Measurements from ENCODE around the gene CCDC107.
"Not testable (repeated sequence)": the region's sequence is repeated elsewhere in the genome, so short reads cannot be mapped to it uniquely, and the experiment has no call there.

Gene CCDC107

DNA sequence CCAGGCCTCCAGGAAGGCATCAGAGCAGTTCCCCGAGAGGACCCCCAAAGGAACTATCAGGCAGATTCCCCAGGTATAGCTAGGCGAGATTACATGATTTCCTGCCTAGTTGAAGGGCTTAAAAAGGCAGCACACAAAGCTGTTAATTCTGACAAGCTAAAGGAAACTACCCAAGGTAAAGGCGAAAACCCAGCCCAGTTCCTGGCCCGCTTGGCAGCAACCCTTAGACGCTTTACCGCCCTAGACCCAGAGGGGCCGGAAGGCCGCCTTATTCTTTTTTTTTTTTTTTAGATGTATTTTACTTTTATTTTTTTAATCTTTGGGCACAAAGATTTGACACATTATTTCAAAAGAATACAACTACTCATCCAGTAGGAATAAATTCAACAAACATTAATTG lies 19.3 kb upstream of the CCDC107 start:
- not testable (repeated sequence) for DNase-seq

DNA sequence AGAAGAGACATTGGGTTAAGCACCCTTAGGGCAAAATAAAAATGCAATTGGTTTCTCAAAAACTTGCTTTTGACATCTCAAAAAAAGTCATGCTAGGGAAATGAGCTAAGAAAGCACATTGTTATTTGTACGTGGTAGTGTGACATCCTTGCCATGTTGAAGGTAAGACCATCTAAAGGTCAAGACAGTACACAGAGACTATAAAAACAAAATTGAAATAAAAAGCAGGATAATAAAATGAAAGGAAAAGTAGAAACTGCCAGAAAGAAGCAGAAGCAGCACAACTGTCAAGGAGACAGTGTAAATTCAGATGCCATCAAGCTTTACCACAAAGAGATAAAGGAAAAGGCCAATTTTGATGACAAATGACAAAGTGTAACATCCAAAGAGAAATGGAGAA lies 18.9 kb upstream of the CCDC107 start:
- not testable (repeated sequence) for DNase-seq

DNA sequence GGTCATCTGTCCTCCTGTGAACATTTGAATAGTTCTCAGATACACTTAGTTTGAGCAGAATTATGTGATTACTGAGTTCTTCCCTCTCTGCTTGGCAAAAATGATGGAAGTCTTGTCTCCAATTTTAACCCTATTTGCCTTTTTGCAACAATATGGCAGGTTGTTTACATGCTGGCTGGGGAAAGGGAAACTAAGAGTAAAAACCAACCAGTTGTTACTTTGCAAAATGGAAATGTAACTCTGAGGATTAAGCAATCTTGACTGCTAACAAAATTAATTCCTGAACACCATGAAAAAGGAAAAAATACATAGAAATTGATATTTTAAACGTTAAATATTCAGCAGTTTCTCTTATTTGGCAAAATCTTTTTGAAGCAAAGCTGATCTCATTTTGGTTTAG lies 18.5 kb upstream of the CCDC107 start:
- no peak for DNase-seq

DNA sequence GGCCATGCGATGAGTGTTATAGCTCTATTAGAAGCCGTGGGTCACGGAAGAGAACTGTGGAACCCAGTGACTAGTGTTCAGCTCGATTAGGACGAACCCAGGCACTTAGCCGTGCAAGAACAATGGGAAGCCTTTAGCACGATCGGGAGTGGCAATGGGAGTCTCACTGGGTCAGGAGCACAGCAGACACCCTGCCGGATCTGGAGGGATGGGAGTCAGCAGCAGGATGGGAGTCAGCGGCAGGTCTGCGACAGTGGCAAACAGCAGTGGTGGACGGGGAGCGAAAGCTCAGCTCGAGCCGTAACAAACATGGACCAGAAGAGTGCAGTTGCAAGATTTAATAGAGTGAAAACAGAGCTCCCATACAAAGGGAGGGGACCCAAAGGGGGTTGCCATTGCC lies 17.7 kb upstream of the CCDC107 start:
- DNase-seq, result not testable (repeated sequence)

DNA sequence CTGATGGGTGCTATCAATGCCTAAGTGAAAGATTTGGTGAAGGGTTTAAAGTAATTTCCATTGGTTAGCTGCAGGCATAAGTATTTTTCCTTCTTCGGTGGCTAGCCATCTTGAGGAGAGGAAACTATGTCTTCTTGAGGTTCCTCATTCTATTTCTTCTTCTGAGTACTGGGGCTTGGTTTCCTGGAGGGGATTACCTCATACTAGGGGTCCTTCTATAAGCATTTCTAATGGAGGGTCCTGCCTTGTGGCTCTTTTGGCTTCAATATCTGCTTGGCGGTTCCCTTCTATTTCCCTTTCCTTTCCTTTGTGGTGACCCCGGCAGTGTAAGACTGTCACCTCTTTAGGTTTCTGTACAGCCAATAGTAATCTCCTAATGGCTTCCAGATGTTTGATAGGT lies 16.6 kb upstream of the CCDC107 start:
- DNase-seq, result not testable (repeated sequence)

DNA sequence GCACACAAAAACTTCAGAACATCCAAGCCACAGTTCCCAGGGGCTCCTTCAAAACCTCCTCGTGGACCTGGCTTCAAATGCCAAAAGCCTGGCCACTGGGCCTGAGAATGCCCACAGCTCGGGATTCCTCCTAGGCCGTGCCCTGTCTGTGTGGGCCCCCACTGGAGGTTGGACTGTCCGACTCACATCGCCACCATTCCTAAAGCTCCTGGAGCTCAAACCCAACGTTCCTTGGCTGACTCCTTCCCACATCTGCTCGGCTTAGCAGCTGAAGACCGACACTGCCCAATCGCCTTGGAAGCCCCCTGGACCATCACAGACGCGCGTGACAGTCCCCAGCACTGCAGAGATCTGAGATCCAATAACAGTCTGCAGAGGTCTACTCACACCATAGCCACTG lies 15.0 kb upstream of the CCDC107 start:
- no peak for DNase-seq

DNA sequence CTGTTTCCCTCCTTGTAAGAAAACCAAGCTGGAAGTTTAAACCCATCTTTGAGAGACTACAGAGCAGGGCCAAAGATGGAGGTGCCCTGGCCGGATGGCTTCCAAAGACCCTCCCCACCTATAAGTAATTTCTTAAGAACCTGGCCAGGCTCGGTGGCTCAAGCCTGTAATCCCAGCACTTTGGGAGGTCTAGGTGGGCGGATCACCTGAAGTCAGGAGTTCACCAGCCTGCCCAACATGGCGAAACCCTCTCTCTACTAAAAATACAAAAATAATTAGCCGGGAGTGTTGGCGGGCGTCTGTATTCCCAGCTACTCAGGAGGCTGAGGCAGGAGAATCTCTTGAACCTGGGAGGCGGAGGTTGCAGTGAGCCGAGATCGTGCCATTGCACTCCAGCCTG lies 12.4 kb upstream of the CCDC107 start:
- not testable (repeated sequence) for DNase-seq

DNA sequence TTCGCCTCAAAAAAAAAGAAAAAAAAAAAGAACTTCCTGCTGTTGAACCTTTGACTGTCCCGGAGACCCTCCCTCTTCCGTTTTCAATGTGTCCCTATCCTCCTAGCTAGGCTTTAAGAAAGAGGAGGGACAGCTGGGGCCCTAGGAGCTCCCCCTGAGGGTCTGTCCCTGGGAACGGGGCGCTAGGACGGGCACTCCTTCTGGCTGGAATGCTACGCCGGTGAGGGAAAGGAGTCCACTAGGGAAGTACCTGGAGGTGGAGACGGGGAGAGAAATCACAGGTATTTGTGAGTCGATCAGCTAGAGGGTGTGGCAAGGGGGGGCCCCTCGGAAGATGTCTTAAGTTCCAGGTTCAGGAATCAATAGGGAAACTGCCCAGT lies 11.9 kb upstream of the CCDC107 start:
- DNase-seq, result no peak

DNA sequence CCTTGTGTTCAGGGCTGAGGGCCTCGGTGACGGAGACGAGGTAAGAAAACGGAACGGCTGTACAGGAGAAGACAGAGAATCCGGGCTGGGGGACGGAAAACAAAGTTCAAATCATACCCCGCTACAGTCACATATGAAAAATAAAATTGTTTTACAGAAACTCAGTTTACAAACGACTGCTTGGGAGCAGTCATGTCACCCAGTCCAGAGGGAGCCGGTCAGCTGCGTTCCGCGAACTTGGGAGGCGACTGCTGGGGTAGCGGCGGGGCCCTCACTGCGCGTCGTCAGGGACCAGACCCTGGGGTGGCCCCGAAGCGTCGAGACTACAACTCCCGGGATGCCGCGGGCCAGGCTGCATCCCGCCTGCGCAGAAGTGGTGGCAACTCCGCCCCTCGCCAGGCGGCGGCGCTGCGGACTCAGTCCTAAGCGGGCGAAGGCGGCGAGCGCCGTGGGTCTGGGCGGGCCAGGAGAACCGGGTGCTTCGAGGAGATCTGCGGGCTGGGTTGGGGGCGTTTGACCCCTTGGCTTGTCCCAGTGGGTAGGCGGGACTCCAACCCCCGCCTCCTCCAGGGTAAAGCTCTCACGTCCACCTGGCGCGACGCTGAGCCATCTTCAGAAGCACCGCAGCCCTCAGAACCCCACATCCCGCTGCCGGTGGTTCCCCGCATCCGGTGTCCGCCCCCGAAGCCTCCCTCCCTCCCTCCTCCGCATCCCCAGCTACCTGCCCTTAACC lies 11.4 kb upstream of the CCDC107 start:
- DNase-seq, result peak; percentile 86

DNA sequence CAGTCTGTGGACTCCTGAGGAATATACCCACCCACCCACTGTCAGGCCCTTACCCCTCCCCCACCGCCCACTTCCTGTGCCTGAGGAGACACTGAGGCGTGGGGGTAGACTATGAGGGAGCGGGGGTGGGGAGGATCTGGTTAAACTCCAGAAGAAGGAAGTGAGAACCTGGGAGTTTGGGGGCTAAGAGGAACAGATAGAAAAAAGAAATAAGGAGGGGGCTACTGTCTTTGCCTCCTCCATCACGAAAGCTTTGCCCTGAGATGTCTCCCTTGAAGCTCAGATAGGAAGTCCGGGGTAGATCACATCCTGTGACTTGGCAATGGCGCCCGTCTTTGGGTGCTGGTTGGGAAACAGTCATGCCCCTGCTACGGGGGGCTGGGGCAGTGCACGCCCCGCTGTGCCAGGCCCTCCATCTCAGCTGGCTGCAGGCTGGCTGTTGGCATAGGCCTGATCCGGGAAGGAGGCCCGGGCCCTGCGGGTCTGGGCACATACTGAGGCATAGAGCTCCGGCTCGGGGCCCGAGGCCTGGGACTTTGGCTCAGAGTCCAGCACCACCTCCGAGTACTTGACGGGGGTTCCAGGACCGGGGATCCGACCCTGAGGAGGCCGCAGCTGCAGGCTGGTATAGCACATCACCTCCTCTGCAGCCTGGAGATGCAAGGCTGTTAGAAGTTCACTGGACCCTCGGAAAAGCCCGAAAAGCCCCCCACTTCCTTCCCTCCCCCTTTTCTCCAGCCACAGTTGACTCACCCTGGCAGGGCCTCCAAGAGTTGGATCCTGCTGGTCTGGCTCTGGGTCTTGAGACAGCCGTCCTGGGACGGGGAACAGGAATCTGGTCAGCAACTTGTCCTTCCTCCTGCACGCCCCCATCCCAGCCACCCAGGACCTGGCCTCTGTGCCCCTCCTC lies 8.4 kb upstream of the CCDC107 start:
- DNase-seq, result no peak

DNA sequence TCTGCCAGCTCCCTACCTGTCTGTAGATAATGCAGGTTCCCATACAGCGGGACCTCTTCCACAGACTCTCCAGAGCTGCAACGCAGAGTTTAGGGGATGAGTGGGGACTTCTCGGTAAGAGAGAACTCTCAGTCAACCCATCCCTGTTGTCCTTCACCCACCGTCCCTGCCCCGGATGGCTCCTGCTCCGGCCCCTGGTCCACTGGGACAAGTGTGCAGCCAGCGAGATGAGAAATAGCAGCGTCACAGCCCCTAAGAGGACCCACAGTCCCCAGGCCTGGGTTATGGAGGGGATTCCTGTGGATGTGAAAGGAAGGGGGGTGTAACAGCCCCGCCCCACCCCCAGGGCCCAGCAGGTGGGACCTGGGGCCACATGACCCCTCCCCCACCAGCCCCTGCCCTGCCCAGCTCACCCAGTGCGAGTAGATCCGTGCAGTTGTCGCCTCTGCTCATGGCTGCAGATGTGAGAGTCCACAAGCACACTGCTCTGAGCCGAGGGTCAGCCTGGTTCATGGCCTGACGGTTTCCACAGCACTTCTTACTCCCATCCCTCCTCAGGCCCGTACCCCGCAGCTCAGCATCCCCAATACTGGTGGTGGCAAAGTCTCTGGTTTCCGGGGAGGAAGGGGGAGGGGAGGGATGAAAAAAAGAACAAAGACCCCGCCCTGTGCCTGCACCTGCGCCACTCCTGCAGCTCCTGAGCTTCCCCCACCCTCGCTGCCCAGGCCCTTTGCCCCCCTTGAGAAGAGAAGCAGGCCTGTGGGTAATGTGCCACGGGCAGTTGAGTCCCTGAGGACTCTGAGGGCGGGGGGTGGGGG lies 7.5 kb upstream of the CCDC107 start, which contains the start of gene SIT1:
TSS of gene SIT1 (minus strand) at position 591 of the 818 bp plus-strand sequence. CDS start at position 513, 78 bp downstream.
- DNase-seq, result peak; percentile 50

DNA sequence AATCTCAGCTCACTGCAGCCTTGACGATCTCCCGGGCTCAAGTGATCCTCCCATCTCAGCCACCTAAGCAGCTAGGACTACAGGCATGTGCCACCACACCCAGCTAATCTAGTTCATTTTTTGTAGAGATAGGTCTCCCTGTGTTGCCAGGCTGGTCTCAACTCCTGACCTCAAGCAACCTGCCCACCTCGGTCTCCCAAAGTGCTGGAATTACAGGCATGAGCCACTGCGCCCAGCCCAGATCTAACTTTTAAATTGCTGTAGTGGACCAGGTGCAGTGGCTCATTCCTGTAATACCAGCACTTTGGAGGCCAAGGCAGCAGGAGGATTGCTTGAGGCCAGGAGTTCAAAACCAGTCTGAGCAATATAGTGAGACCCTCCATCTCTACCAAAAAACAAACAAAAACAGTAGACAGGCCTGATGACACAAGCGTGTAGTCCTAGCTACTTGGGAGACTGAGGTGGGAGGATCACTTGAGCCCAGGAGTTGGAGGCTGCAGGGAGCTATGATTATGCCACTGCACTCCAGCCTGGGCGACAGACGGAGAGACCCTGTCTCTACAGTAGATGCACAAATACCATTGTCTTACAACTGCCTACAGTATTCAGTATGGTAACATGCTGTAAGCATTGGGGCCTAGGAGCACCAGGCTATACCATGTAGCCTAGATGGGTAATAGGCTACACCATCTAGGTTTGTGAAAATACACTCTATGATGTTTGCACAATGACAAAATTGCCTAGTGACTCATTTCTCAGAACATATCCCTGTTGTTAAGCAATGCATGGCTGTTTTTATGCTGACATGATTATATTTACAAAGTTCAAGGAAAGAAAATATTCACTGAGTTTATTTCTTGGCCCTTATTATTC lies 5.9 kb upstream of the CCDC107 start:
- no peak for DNase-seq

DNA sequence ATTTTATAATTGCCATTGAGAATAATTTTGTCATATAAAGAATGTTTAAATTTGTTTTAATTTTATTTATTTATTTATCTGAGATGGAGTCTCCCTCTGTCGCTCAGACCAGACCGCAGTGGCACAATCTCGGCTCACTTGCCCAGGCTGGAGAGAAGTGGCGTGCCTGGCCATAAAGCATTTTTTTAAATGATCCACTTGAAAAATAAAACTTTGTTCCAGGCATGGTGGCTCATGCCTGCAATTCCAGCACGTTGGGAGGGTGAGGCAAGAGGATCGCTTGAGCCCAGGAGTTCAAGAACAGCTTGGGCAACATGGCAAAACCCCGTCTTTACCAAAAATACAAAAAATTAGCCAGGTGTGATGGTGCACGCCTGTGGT lies 5.3 kb upstream of the CCDC107 start:
- DNase-seq, result no peak

DNA sequence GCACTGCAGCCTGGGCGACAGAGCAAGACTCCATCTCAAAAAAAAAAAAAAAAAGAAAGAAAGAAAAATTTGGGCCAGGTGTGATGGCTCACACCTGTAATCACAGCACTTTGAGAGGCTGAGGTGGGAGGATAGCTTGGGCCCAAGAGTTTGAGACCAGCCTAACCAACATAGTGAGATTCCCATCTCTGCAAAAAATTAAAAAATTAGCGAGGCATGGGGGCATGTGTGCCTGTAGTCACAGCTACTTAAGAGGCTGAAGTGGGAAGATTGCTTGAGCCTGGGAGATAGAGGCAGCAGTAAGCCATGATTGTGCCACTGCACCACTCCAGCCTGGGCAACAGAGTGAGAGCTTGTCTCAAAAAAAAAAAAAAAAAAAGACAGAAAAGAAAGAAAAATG lies 4.5 kb upstream of the CCDC107 start:
- DNase-seq, result no peak

DNA sequence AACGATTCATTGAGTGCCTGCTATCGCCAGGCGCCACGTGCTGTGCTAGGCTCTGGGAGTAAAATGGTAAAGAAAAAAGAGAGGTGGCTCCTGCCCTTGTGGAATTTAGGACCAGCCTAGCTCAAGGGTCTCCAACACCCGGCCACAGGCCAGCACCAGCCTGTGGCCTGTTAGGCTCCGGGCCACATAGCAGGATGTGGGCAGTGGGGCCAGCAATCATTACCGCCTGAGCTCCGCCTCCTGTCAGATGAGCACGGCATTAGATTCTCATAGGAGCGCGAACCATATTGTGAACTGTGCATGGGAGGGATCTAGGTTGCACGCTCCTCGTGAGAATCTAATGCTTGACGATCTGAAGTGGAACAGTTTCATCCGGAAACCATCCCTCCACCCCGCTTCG lies 1.7 kb upstream of the CCDC107 start:
- no peak for DNase-seq

DNA sequence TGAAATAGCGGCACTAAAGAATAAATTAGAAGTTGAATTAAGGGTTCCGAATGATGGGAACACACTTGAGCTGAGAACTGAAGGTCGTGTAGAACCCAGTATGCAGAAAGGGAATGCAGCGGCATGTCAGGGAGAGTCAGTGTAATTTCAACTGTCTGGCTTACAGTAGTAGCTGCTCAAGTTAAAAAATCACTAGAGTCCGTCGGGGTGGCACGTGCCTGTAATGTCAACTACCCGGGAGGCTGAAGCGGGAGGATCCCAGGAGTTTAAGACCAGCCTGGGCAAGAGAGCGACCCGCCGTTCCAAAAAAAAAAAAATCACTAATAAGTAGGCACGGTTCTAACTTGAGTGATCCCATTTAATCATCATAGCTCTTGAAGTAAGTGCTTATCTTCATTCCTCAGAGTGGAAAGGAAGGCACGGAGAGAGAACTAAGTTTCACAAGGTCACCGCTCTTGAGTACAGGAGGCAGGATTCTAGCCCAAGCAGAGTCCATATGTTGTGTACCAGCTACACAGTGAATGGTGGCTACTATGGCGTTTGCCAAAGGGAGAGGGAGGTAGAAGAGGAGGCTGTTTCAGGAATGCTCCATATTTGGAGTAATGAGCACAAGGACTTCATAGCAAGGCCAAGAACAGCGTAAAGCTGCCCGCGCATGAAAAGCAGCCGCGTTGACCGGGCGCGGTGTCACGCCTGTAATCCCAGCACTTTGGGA lies 1.1 kb upstream of the CCDC107 start:
- DNase-seq, result no peak

DNA sequence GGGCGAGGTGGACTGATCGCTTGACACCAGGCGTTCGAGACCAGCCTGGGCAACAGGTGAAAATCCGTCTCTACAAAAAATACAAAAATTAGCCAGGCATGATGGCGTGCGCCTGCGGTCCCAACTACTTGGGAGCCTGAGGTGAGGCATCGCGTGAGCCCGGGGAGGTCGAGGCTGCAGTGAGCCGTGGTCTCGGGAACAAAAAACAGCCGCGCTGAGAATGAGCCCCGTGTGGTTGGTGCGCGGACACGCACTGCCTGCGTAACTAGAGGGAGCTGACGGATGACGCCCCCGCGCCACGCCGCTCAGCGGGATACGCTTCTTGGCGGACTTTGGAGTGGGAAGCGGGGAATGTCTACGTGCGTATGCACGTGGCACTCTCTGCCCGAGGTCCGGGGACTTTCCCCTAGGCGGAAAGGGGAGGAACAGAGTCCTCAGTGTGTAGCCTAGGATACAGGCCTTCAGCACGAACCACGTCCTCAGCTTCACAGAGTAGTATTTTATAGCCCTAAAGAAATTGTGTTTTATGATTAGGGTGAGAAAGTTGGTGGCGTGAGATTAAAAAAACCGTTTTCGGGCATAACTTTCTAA lies 451 bp upstream of the CCDC107 start, which contains the start of gene RMRP:
TSS of gene RMRP (minus strand) at position 474 of the 591 bp plus-strand sequence.
- DNase-seq, result peak; percentile 97

DNA sequence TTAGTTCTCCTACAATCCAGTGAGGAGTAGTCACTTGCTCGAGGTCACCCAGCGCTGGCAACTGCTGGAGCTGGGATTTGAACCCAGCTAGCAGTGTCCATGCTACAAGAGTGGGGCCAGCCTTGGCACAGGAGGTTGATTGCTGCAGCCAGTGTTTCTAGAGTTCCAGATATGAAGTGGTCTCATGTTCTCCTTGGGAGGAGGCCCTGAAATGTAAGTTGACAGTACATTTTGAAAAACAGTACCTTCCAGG lies 802 bp downstream of the CCDC107 start:
- no peak for DNase-seq

DNA sequence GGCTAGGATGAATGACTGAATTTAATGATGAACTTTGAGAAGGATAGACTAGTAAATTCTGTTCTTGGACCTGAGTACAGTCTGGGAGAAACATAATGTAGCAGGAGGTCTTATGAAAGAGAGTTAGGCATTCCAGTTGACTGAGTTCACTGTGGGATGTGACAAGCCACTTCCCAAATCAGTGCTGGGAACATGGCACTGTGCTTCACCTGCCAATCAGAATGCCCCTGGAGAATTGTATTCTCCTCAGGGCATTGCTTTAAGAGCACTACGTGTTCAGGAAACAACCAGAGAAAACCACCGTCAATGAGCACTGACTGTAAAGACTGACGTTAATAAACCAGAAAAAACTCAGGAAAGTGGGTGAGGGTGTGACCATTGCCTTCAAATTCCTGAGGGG lies 1.2 kb downstream of the CCDC107 start:
- peak; percentile 35 for DNase-seq

DNA sequence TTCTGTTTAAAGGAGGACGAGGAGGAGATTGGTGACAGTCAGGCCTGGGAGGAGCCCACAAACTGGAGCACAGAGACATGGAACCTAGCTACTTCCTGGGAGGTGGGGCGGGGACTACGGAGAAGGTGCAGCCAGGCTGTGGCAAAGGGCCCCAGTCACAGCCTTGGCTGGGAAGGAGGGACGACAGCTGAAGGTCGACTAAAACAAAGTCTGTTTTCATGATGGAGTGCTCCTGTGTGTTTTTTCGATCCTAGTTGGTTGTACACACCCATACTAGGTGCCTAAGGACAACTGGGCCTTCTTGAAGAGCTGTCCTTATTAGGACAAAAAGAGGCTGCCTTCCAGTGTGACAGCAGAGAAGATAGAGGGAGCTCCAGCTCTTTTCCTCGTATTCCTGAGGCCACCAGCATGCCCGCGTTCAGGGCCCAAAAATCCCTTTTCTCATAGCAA lies 2.9 kb downstream of the CCDC107 start:
- DNase-seq, result no peak

DNA sequence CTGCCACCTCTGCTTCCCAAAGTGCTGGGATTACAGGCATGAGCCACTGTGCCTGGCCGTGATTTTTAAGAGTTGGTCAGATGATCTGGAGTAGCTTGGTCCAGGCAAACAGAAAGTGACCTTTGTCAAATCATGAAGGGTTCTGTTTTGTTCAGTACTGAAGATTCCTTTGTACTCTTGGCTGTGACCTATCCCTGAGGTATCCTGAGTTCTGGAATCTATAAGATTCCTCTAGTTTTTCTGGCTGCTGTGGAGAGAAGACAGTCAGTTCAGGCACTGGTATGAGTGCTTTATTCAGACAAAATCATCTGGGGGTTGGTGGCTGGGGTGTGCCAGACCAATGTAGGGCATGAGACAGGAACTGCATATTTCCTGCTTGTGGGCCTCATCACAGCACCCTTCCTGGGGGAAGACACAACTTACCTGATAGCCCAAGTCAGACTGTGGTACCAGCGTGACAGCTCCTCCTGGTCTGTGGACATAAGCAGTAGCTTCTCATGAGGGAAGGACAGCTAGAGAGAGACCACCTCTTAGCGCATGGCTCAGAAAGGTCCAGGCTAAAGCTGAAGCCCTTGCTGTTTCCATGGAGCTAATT lies 3.8 kb downstream of the CCDC107 start:
- no peak for DNase-seq
